Nephron (organoid): ENCODE results near the gene UNC13B.

ENCODE experiments used
- H3K27ac Mint-ChIP-seq, 3 experiments: 2 replicates each; pipeline ENCODE4 v1.8.0; 2020; ENCODE audit warnings: mixed read lengths in 3 of 3, mild to moderate bottlenecking in 2 of 3, moderate library complexity in 1 of 3
- H3K27me3 Mint-ChIP-seq: 2 replicates; pipeline ENCODE4 v1.8.0; 2021; ENCODE audit warnings: low read depth, mild to moderate bottlenecking, moderate library complexity, mixed read lengths
- H3K36me3 Mint-ChIP-seq: 2 replicates; pipeline ENCODE4 v1.8.0; 2020; ENCODE audit warnings: low read depth, mixed read lengths
- H3K4me1 Mint-ChIP-seq: 2 replicates; pipeline ENCODE4 v1.8.0; 2020; ENCODE audit warnings: mixed read lengths
- H3K4me3 Mint-ChIP-seq, 3 experiments: 2 replicates each; pipeline ENCODE4 v1.8.0; 2020; ENCODE audit warnings: mild to moderate bottlenecking in 3 of 3, mixed read lengths in 3 of 3, moderate library complexity in 2 of 3
- H3K9me3 Mint-ChIP-seq: 2 replicates; pipeline ENCODE4 v1.8.0; 2020; ENCODE audit warnings: mixed read lengths
- TF ChIP-seq, protein P1 (sequence below), 3 experiments: fragments of 200-600 bp; sonication (generic); IDR thresholded peaks; one replicate each; pipeline ENCODE4 v1.5.0; 2021; ENCODE audit warnings: antibody characterized with exemption in 3 of 3; ENCODE audit not compliant: unreplicated experiment in 3 of 3

Gene UNC13B

DNA sequence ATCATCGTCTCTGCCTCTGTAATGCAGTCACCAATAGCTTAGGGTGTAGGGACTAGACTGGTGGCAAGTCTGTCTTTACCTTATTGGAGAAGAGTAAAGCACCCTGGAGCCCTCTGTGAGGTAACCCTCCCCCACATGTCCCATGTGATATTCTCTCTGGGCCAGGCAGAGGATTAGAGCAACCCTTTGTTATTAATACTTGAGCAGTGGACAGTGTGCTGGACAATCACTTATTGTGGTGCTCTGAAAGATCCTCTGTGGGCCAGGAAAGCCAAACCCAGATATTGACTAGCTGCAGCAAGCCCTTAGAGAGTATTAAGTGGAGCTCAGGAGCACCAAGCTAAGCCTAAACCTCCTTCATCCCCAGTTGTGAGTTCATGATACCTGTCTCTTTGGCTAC lies 188.4 kb downstream of the UNC13B start:
- Mint-ChIP-seq H3K4me1 (peaks cover 9% of the 10 kb centered on the region), H3K36me3 (no peaks in the 10 kb centered on the region), H3K27me3 (peaks cover 3% of the 10 kb centered on the region), H3K27ac (no peak overlapping the region), H3K4me3 (no peak overlapping the region), H3K9me3 (no peaks in the 10 kb centered on the region)
- TF ChIP-seq, protein P1, sequence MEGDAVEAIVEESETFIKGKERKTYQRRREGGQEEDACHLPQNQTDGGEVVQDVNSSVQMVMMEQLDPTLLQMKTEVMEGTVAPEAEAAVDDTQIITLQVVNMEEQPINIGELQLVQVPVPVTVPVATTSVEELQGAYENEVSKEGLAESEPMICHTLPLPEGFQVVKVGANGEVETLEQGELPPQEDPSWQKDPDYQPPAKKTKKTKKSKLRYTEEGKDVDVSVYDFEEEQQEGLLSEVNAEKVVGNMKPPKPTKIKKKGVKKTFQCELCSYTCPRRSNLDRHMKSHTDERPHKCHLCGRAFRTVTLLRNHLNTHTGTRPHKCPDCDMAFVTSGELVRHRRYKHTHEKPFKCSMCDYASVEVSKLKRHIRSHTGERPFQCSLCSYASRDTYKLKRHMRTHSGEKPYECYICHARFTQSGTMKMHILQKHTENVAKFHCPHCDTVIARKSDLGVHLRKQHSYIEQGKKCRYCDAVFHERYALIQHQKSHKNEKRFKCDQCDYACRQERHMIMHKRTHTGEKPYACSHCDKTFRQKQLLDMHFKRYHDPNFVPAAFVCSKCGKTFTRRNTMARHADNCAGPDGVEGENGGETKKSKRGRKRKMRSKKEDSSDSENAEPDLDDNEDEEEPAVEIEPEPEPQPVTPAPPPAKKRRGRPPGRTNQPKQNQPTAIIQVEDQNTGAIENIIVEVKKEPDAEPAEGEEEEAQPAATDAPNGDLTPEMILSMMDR (IDR thresholded peaks at IDR 0.05; ENCODE audit: unreplicated experiment in 3 of 3), result no peak

DNA sequence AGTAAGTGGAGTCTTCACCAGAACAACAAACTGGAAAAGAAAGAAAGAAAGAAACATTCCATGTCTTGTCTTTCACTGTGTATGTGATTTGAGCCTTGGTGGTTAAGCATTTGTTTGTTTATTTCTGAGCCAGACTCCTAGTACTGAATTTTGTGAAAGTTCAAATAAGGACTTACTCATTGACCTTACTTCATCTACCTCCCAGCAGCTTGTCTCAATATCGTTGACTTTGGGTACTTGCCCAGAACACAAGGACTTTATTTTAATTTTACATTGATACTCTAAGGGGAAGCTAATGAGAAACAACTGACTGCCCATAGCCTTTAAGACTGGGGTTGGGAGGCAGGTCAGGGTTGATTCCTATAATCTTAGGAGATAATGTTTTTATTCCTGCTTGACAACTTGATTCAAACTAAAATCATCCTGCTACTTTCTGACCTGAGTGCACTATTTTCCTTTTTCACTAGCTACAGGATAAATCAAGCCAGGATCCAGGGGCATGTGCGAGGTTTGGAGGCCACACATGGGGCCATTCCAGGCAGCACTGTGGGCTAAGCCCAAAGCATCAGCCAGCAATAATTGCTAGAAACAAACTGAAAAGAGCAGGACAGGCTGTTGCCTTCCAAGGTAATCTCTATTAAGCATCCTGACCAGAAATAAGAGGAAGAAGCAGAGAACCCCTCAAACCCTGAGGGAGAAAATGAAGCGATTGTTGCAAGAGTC lies 189.2 kb downstream of the UNC13B start:
- peaks cover 9% of the 10 kb centered on the region for H3K4me1 Mint-ChIP-seq
- TF ChIP-seq, protein P1 (IDR thresholded peaks at IDR 0.05; ENCODE audit: unreplicated experiment in 3 of 3), result no peak

DNA sequence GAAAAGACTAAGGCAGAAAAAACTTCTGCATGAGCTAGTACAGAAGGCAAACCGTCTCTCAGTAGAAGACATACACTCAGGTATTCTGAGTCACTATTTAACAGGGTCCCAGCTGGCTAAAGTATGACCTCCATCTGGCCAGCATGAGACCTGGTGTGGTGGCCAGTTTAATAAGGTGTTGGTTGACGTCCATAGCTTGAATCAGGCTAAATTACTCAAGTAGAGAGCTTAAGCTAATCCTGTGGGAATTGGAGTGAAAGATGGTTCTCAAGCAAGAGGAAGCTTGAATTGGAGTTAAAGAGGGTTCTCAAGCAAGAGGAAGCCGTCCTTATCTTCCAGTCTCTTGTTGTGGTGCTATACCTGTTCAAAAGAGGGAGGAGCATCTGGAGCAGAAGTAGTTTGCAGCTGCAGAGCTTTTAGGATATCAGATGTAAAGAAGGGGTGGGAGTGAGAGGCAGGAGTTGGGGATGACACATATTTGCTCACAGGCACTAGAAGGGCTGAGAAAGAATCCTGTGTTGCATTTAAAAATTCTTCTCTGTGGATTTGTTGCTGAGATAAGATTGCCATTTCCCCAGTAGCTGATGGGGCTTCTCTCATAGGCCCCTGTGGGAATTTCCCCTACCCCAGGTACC lies 192.0 kb downstream of the UNC13B start:
- Mint-ChIP-seq H3K36me3 (no peaks in the 10 kb centered on the region), H3K4me3 (no peak overlapping the region), H3K27ac (no peak overlapping the region), H3K4me1 (peaks cover 9% of the 10 kb centered on the region), H3K27me3 (peaks cover 3% of the 10 kb centered on the region), H3K9me3 (no peaks in the 10 kb centered on the region)
- TF ChIP-seq, protein P1 (IDR thresholded peaks at IDR 0.05; ENCODE audit: unreplicated experiment in 3 of 3), result no peak

More for the DNA sequence above, 189.2 kb downstream of the UNC13B start:
- no peaks in the 10 kb centered on the region for H3K36me3 Mint-ChIP-seq
- H3K27ac Mint-ChIP-seq, result peak overlapping the region in 1 of 3 experiments; percentile 71
- no peaks in the 10 kb centered on the region for H3K9me3 Mint-ChIP-seq
- H3K4me3 Mint-ChIP-seq, result no peak overlapping the region
- peaks cover 3% of the 10 kb centered on the region for H3K27me3 Mint-ChIP-seq

DNA sequence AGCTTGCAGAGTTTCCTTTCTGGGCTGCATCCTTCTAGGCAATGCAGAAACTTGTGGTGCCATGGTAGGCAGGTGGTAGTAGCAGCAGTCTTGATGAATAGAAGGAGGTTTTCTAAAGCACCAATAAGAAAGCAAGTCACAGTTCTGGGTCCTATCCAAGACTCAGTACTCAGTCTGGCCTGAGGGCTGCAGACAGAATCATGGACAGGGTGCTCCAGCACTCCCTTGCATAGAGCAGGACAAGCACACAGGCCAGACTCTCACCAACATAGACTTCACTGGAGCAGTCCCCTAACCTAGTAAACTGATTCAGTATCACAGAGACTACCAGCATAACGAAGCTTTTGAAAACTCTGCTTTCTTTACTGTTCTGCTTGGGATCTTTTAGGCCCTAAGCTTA lies 194.1 kb downstream of the UNC13B start:
- Mint-ChIP-seq H3K4me3 (no peak overlapping the region), H3K27me3 (peaks cover 3% of the 10 kb centered on the region), H3K9me3 (no peaks in the 10 kb centered on the region), H3K36me3 (no peaks in the 10 kb centered on the region), H3K4me1 (peaks cover 5% of the 10 kb centered on the region), H3K27ac (no peak overlapping the region)
- TF ChIP-seq, protein P1 (IDR thresholded peaks at IDR 0.05; ENCODE audit: unreplicated experiment in 3 of 3), result no peak

DNA sequence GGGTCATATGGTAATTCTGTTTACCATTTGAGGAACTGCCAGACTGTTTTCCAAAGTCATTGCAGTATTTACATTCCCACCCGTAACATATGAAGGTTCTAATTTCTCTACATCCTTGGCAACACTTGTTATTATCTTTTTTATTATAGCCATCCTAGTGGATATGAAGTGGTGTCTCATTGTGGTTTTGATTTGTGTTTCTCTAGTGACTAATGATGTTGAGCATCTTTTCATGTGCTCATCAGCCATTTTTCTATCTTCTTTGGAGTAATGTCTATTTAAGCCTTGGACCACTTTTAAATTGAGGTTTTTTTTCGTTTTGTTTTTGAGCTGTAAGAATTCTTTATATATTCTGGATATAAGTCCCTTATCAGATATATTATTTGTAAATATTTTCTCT lies 195.3 kb downstream of the UNC13B start:
- no peaks in the 10 kb centered on the region for H3K36me3 Mint-ChIP-seq
- no peaks in the 10 kb centered on the region for H3K4me1 Mint-ChIP-seq
- peaks cover 3% of the 10 kb centered on the region for H3K27me3 Mint-ChIP-seq
- H3K4me3 Mint-ChIP-seq, result no peak overlapping the region
- TF ChIP-seq, protein P1 (IDR thresholded peaks at IDR 0.05; ENCODE audit: unreplicated experiment in 3 of 3), result no peak
- no peaks in the 10 kb centered on the region for H3K9me3 Mint-ChIP-seq
- H3K27ac Mint-ChIP-seq, result no peak overlapping the region

DNA sequence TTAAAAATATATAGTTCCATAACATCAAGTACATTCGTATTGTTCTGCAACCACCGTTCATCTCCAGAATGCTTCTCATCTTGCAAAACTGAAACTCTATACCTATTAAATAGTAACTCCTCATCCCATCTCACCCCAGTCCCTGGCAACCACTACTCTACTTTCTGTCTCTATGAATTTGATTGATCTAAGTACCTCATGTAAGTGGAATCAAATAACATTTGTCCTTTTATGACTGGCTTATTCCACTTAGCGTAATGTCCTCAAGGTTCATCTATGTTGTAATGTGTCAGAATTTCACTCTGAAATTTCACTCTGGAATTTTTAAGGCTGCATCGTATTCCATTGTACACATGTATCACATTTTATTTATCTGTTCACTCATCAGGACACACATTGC lies 196.0 kb downstream of the UNC13B start:
- Mint-ChIP-seq H3K9me3 (no peaks in the 10 kb centered on the region), H3K27me3 (peaks cover 1% of the 10 kb centered on the region)
- TF ChIP-seq, protein P1 (IDR thresholded peaks at IDR 0.05; ENCODE audit: unreplicated experiment in 3 of 3), result no peak

More for the DNA sequence above, 196.0 kb downstream of the UNC13B start:
- no peaks in the 10 kb centered on the region for H3K4me1 Mint-ChIP-seq
- H3K27ac Mint-ChIP-seq, result no peak overlapping the region
- H3K36me3 Mint-ChIP-seq, result no peaks in the 10 kb centered on the region
- no peak overlapping the region for H3K4me3 Mint-ChIP-seq
